K562 (cell line): ENCODE data around the gene CSMD2. TPM values are rescaled to one million over a fixed set of nuclear protein-coding genes. Genes with fewer than 3 reads are reported as not detected.

Experiments used
- ATAC-seq: fragments of 200-7000 bp; cut with Tn5 transposase; 3 replicates; pipeline ENCODE4 v1.9.1; 2020; ENCODE audit warnings: moderate library complexity
- BruUV-seq: library from RNA; stranded (reverse); fragments of 400-500 nt; replicated peaks from 2 replicates; lab custom pipeline; 2021; lab: Mats Ljungman, UMichigan
- CTCF ChIA-PET: fragments of 300-600 bp; formaldehyde crosslinking; extraction: SDS; loops from one replicate; lab custom pipeline; 2021; ENCODE audit warnings: low intra/inter-chr PET ratio; lab: Yijun Ruan, JAX
- POLR2A ChIA-PET: fragments of 300-600, 350-650 bp; sonication (Branson Sonifier 250); formaldehyde crosslinking; extraction: SDS; loops from one replicate; lab custom pipeline; 2021; ENCODE audit warnings: antibody characterized with exemption, inconsistent platforms; lab: Yijun Ruan, JAX
- DNase-seq, 4 experiments: peaks; one replicate each; pipeline versions ENCODE4 v3.0.0 to v3.0.0-alpha.2; 2011 to 2018; ENCODE audit warnings: low spot score in 3 of 4, mixed read lengths in 3 of 4; ENCODE audit errors: extremely low read depth in 1 of 4
- FAIRE-seq: peaks from 2 replicates; lab custom pipeline; 2011; peaks lifted over from hg19 to GRCh38; lab: Jason Lieb, UNC
- H2AFZ ChIP-seq: 2 replicates; pipeline ENCODE4 v1.6.0; 2011; ENCODE audit warnings: low read depth, low read length, control low read depth, inconsistent platforms
- H3K27ac ChIP-seq: fragments of 200-600 bp; 3 replicates; pipeline ENCODE4 v1.8.0; 2011; ENCODE audit warnings: low read depth, mild to moderate bottlenecking, control low read depth, inconsistent platforms, low read length, moderate library complexity, mixed read lengths; ENCODE audit errors: extremely low read depth
- H3K27me3 ChIP-seq, 2 experiments: fragments of 300-600 bp in 1 of 2; 2 replicates in 1 of 2; 3 replicates in 1 of 2; pipeline versions ENCODE4 v1.6.0 to v1.8.0; 2011; ENCODE audit warnings: inconsistent platforms in 2 of 2, low read length in 2 of 2, mild to moderate bottlenecking in 1 of 2, mixed read lengths in 1 of 2, moderate library complexity in 1 of 2; ENCODE audit not compliant: control insufficient read depth in 2 of 2, insufficient read depth in 2 of 2
- H3K36me3 ChIP-seq: fragments of 300-600 bp; 3 replicates; pipeline ENCODE4 v1.8.0; 2011; ENCODE audit warnings: mild to moderate bottlenecking, low read length, inconsistent platforms; ENCODE audit not compliant: control insufficient read depth, insufficient read depth
- H3K4me1 ChIP-seq, 2 experiments: fragments of 200-600 bp in 1 of 2; replicated peaks in 1 of 2; 2 replicates in 1 of 2; 3 replicates in 1 of 2; pipeline versions ENCODE4 v1.5.1 to v1.8.0; 2011; ENCODE audit warnings: inconsistent platforms in 2 of 2, low read length in 2 of 2, mild to moderate bottlenecking in 1 of 2, mixed read lengths in 1 of 2, moderate library complexity in 1 of 2; ENCODE audit not compliant: control insufficient read depth in 2 of 2, insufficient read depth in 2 of 2
- H3K4me2 ChIP-seq: 2 replicates; pipeline ENCODE4 v1.6.1; 2011; ENCODE audit warnings: low read length, control low read depth, inconsistent platforms, mixed read lengths; ENCODE audit not compliant: insufficient read depth
- H3K4me3 ChIP-seq: fragments of 200-600 bp; sonication (generic), shearing (Covaris generic); 2 replicates; pipeline ENCODE4 v1.5.1; 2016; ENCODE audit warnings: control low read depth, inconsistent platforms
- H3K79me2 ChIP-seq: fragments of 200-600 bp; 3 replicates; pipeline ENCODE4 v1.8.0; 2011; ENCODE audit warnings: low read length, inconsistent platforms; ENCODE audit not compliant: control insufficient read depth, insufficient read depth
- H3K9ac ChIP-seq, 2 experiments: 2 replicates each; pipeline versions ENCODE4 v1.6.0 to v1.6.1; 2011; ENCODE audit warnings: low read depth in 2 of 2, low read length in 2 of 2, control low read depth in 1 of 2, inconsistent platforms in 1 of 2, mild to moderate bottlenecking in 1 of 2, mixed read lengths in 1 of 2; ENCODE audit not compliant: insufficient read depth in 1 of 2
- H3K9me1 ChIP-seq: one replicate; pipeline ENCODE4 v1.6.0; 2011; ENCODE audit warnings: inconsistent platforms, mild to moderate bottlenecking, low read length, moderate library complexity; ENCODE audit not compliant: control insufficient read depth, insufficient read depth
- H3K9me3 ChIP-seq: replicated peaks from 2 replicates; pipeline ENCODE4 v1.5.1; 2011; ENCODE audit warnings: low read depth, low read length, inconsistent platforms; ENCODE audit not compliant: control insufficient read depth, insufficient read depth
- H4K20me1 ChIP-seq: replicated peaks from 2 replicates; pipeline ENCODE4 v1.6.1; 2011; ENCODE audit warnings: low read length, inconsistent platforms, mixed read lengths; ENCODE audit not compliant: control insufficient read depth, insufficient read depth
- ARNT ChIP-seq, 2 experiments: fragments of 450-650 bp; IDR thresholded peaks; 2 replicates each; pipeline ENCODE4 v1.6.1; 2016; ENCODE audit warnings: mild to moderate bottlenecking in 1 of 2
- ELK3 ChIP-seq: fragments of 450-650 bp; formaldehyde crosslinking; IDR thresholded peaks from 2 replicates; pipeline ENCODE4 v1.4.0; 2020; ENCODE audit warnings: mild to moderate bottlenecking
- MAZ ChIP-seq, 2 experiments: fragments of 450-650 bp in 1 of 2; sonication (generic) in 1 of 2; formaldehyde crosslinking; IDR thresholded peaks in 1 of 2; conservative IDR thresholded peaks in 1 of 2; 2 replicates each; pipeline versions ENCODE4 v1.4.0 to v1.5.0; 2020; ENCODE audit warnings: mild to moderate bottlenecking in 1 of 2, missing genetic modification reagents in 1 of 2
- NBN ChIP-seq: fragments of 450-650 bp; IDR thresholded peaks from 2 replicates; pipeline ENCODE4 v1.6.1; 2016; ENCODE audit warnings: low read depth, mild to moderate bottlenecking
- NEUROD1 ChIP-seq: fragments of 150-350 bp; IDR thresholded peaks from 2 replicates; pipeline ENCODE4 v1.6.1; 2014; ENCODE audit warnings: borderline replicate concordance, low read length, low read depth; ENCODE audit not compliant: partially characterized antibody
- SOX6 ChIP-seq: fragments of 450-650 bp; IDR thresholded peaks from 2 replicates; pipeline ENCODE4 v1.6.1; 2014; ENCODE audit warnings: mild to moderate bottlenecking
- TARDBP ChIP-seq: fragments of 450-650 bp; IDR thresholded peaks from 2 replicates; pipeline ENCODE4 v1.6.1; 2016
- ZBED1 ChIP-seq: IDR thresholded peaks from 2 replicates; pipeline ENCODE4 v1.6.1; 2014
- ZNF263 ChIP-seq: sonication (generic); formaldehyde crosslinking; IDR thresholded peaks from 2 replicates; pipeline ENCODE4 v1.8.0; 2022; ENCODE audit warnings: mild to moderate bottlenecking, missing genetic modification reagents, borderline replicate concordance
- ZNF586 ChIP-seq: fragments of 450-650 bp; formaldehyde crosslinking; conservative IDR thresholded peaks from 2 replicates; pipeline ENCODE4 v1.4.0; 2020; ENCODE audit warnings: mild to moderate bottlenecking, moderate library complexity
- WGBS: fragments of 100-300 bp; shearing (Covaris generic); methylation state at CpG from one replicate; pipeline ENCODE4 v1.1.6; 2016; ENCODE audit warnings: low coverage, mixed read lengths; ENCODE audit not compliant: insufficient coverage; ENCODE audit errors: missing lambda C conversion rate; 5-methylcytosine and 5-hydroxymethylcytosine counted together
- in situ Hi-C: fragments of 300-500 bp; cut with MboI; formaldehyde crosslinking; loops from 4 replicates; pipeline ENCODE4 v1.15.0; 2018; ENCODE audit warnings: inconsistent platforms, mixed read lengths
- intact Hi-C: fragments of 100-400 bp; cut with micrococcal nuclease; formaldehyde crosslinking; loops from 2 replicates; pipeline ENCODE4 v1.14.2; 2022
- polyA plus RNA-seq, 8 experiments: library from polyadenylated mRNA; depleted of rRNA in 4 of 8; stranded (reverse) in 5 of 8; unstranded in 3 of 8; fragments of >200 nt; fragmentation: Nextera tagmentation in 2 of 8; fragmentation: Illumina TruSeq in 1 of 8; extraction: Ambion mirVana in 2 of 8; extraction: Trizol in 1 of 8; gene quantifications; 2 replicates each; pipeline versions ENCODE4 v1.2.1 to v1.2.3, GENCODE V29; 2011 to 2014; ENCODE audit warnings: inconsistent platforms in 1 of 8, missing spikeins in 1 of 8
- total RNA-seq, 7 experiments: library from RNA; depleted of rRNA in 6 of 7; stranded (reverse); fragments of >200 nt in 6 of 7; fragmentation: Illumina TruSeq in 2 of 7; extraction: Trizol in 2 of 7; gene quantifications; 2 replicates each; pipeline versions ENCODE4 v1.2.1 to v1.2.3, GENCODE V29; 2011 to 2021; ENCODE audit warnings: low replicate concordance in 1 of 7
- TF ChIP-seq, protein P1 (sequence below): fragments of 250-450 bp; sonication (Bioruptor Pico); IDR thresholded peaks from 2 replicates; pipeline ENCODE4 v1.8.0; 2022; ENCODE audit warnings: inconsistent platforms

Gene CSMD2
- total and polyA plus RNA-seq, 9 of the 15 experiments (the other 6 are each of a cell fraction or from before 2014, with no cell fraction given) = not detected

GRCh38 chr1:33960188-33960895, 204.7 kb downstream of the CSMD2 start:
- ChIA-PET CTCF (no interaction called here), POLR2A (no interaction called here)
- Histone ChIP-seq H3K9ac (no peak overlapping the region), H3K79me2 (no peaks in the 10 kb centered on the region), H4K20me1 (no peaks in the 10 kb centered on the region; the same call in 1 of the 2 replicates), H3K9me1 (no peaks in the 10 kb centered on the region), H3K9me3 (no peaks in the 10 kb centered on the region), H3K4me1 (no peaks in the 10 kb centered on the region), H3K27me3 (peaks cover 0 to under 1% of the 10 kb centered on the region in 2 experiments; a peak in 1 of 5 replicates), H3K4me3 (no peak overlapping the region), H2AFZ (no peak overlapping the region), H3K36me3 (no peaks in the 10 kb centered on the region), H3K27ac (no peak overlapping the region)
- FAIRE-seq = no peak
- no peak for DNase-seq
- BruUV-seq = no TSS peak
- in situ Hi-C loops = no loop called here
- intact Hi-C loops = no loop called here
- no peak for ATAC-seq
- TF ChIP-seq NBN = no peak
- TF ChIP-seq ARNT (IDR thresholded peaks at IDR 0.05) = no peak
- no peak for TF ChIP-seq ZNF263 (CRISPR knock-in tag)
- TF ChIP-seq NEUROD1 = no peak
- TF ChIP-seq, protein P1, sequence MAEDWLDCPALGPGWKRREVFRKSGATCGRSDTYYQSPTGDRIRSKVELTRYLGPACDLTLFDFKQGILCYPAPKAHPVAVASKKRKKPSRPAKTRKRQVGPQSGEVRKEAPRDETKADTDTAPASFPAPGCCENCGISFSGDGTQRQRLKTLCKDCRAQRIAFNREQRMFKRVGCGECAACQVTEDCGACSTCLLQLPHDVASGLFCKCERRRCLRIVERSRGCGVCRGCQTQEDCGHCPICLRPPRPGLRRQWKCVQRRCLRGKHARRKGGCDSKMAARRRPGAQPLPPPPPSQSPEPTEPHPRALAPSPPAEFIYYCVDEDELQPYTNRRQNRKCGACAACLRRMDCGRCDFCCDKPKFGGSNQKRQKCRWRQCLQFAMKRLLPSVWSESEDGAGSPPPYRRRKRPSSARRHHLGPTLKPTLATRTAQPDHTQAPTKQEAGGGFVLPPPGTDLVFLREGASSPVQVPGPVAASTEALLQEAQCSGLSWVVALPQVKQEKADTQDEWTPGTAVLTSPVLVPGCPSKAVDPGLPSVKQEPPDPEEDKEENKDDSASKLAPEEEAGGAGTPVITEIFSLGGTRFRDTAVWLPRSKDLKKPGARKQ (CRISPR knock-in tag) = no peak
- TF ChIP-seq SOX6 = no peak
- no peak for TF ChIP-seq ZNF586
- TF ChIP-seq ZBED1 = no peak
- no peak for TF ChIP-seq TARDBP
- no peak for TF ChIP-seq MAZ (CRISPR knock-in tag; conservative IDR thresholded peaks at IDR 0.05 in 1 of 2, IDR thresholded peaks at IDR 0.05 in 1 of 2)
- no peak for TF ChIP-seq ELK3 (CRISPR knock-in tag)
- TF ChIP-seq, all 486 proteins: peak for 0
- no peak overlapping the region for H3K4me2 ChIP-seq
- WGBS = under 1% methylated on average over 9 of the region's 9 CpGs
